Testis (tissue), 2 donors: ENCODE results near the gene SFXN2.

Experiments
- POLR2A ChIP-seq: fragments of 450-650 bp; IDR thresholded peaks from one replicate; pipeline ENCODE4 v1.6.1; 2017; ENCODE audit warnings: antibody characterized with exemption, mild to moderate bottlenecking, moderate library complexity
- TF ChIP-seq, protein P1 (sequence below), 3 experiments: fragments of 450-650 bp in 2 of 3; fragments of 200-600 bp in 1 of 3; sonication (generic) in 1 of 3; IDR thresholded peaks; one replicate each; pipeline ENCODE4 v1.5.1; 2016 to 2019; ENCODE audit warnings: antibody characterized with exemption in 3 of 3, mild to moderate bottlenecking in 2 of 3, moderate library complexity in 1 of 3

DNA sequence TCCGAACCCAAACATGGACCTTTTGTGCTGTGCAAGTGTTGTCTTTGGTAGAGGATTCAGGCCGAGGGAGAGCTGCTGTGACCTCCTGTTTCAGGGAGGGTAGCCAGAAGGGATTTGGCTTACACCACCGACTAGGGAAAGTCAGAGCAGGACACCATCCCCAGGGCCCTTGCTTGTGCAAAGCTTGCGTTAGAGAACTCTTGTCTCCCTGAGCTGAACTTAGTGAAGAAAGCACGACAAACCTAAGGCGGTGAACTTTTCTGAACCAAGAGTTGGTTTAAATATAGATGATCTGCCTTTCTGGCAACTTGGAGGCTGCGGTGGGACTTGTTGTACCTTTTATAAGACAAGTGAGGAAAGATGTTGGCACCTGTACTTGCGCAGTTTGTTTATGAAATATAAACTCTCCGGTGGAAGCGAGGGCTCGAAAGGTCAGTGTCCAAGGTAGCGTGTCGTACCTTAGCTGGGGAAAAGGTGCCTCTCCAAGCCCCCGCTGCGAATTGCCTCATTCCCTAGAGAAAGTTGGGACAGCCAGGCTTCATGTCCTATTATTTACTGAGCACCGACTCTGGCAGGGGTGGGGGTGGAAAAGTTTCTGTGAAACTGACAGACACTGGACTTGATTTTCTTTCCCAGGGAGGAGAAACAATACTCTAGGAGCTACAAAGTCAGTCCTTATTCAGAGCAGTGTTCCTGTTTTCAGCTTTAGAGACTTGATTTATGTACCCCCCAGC is 60.9 kb downstream of the SFXN2 start:
- TF ChIP-seq, protein P1, sequence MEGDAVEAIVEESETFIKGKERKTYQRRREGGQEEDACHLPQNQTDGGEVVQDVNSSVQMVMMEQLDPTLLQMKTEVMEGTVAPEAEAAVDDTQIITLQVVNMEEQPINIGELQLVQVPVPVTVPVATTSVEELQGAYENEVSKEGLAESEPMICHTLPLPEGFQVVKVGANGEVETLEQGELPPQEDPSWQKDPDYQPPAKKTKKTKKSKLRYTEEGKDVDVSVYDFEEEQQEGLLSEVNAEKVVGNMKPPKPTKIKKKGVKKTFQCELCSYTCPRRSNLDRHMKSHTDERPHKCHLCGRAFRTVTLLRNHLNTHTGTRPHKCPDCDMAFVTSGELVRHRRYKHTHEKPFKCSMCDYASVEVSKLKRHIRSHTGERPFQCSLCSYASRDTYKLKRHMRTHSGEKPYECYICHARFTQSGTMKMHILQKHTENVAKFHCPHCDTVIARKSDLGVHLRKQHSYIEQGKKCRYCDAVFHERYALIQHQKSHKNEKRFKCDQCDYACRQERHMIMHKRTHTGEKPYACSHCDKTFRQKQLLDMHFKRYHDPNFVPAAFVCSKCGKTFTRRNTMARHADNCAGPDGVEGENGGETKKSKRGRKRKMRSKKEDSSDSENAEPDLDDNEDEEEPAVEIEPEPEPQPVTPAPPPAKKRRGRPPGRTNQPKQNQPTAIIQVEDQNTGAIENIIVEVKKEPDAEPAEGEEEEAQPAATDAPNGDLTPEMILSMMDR (IDR thresholded peaks at IDR 0.05) = no peak
- no peak for TF ChIP-seq POLR2A
